Astrocyte of the cerebellum (primary cell): ENCODE data around the gene PCDHGB2.
A peak's percentile ranks its signal among the peaks of the same experiment; 100 is the strongest.
"Not testable (repeated sequence)": the region's sequence is repeated elsewhere in the genome, so short reads cannot be mapped to it uniquely, and the experiment has no call there.

Experiments
- DNase-seq: peaks from one replicate; pipeline ENCODE4 v3.0.0-alpha.2; 2011; ENCODE audit warnings: low read depth
- H3K4me3 ChIP-seq: 2 replicates; pipeline ENCODE4 v1.5.1; 2011; ENCODE audit warnings: mild to moderate bottlenecking, low read depth, low read length, moderate library complexity
- in situ Hi-C: cut with HindIII; loops from 2 replicates; pipeline ENCODE4 v1.10.0; 2017; ENCODE audit warnings: low sequenced_read_pairs
- TF ChIP-seq, protein P1 (sequence below): IDR thresholded peaks from 2 replicates; pipeline ENCODE4 v1.5.1; 2012; ENCODE audit warnings: low read length, low read depth, moderate library complexity, mild to moderate bottlenecking; ENCODE audit errors: missing control alignments

PCDHGB2 gene

DNA sequence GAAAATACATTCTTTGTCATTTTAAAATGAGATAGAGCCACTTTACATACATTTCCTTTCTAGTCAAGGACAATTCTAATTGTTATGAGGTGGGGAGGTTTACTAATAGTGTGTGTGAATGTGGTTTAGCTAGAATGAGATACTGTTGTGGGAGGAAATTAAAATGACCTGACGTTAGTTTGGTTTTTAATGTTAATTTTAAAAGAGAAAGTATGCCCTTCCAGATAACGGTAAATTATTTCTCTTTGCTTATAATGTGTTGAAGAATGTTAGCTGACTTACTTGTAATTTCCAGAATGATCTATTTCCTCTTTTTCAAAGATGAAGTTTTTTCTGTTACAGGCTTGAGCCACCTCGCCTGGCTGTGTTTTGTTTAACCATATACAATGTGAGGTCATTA is 37.5 kb upstream of the PCDHGB2 start:
- H3K4me3 ChIP-seq = no peak overlapping the region
- in situ Hi-C loops = no loop called here
- no peak for DNase-seq
- TF ChIP-seq, protein P1, sequence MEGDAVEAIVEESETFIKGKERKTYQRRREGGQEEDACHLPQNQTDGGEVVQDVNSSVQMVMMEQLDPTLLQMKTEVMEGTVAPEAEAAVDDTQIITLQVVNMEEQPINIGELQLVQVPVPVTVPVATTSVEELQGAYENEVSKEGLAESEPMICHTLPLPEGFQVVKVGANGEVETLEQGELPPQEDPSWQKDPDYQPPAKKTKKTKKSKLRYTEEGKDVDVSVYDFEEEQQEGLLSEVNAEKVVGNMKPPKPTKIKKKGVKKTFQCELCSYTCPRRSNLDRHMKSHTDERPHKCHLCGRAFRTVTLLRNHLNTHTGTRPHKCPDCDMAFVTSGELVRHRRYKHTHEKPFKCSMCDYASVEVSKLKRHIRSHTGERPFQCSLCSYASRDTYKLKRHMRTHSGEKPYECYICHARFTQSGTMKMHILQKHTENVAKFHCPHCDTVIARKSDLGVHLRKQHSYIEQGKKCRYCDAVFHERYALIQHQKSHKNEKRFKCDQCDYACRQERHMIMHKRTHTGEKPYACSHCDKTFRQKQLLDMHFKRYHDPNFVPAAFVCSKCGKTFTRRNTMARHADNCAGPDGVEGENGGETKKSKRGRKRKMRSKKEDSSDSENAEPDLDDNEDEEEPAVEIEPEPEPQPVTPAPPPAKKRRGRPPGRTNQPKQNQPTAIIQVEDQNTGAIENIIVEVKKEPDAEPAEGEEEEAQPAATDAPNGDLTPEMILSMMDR = no peak

GRCh38 chr5:141326088-141326854 is 33.5 kb upstream of the PCDHGB2 start:
- DNase-seq = peak; percentile 20
- peak overlapping the region; percentile 38 for H3K4me3 ChIP-seq
- TF ChIP-seq, protein P1 = peak; percentile 64
- in situ Hi-C loops = no loop called here

GRCh38 chr5:141328231-141328630 is 31.6 kb upstream of the PCDHGB2 start:
- in situ Hi-C loops = no loop called here
- no peak overlapping the region for H3K4me3 ChIP-seq
- TF ChIP-seq, protein P1 = no peak
- no peak for DNase-seq

GRCh38 chr5:141330299-141331080 is 29.3 kb upstream of the PCDHGB2 start, which contains the start of gene PCDHGA1:
PCDHGA1 (plus strand) TSS chr5:141330514.
- DNase-seq = no peak
- H3K4me3 ChIP-seq = peak within 1 kb of the TSS; percentile 22
- in situ Hi-C loops = no loop called here
- TF ChIP-seq, protein P1 = peak; percentile 34

DNA sequence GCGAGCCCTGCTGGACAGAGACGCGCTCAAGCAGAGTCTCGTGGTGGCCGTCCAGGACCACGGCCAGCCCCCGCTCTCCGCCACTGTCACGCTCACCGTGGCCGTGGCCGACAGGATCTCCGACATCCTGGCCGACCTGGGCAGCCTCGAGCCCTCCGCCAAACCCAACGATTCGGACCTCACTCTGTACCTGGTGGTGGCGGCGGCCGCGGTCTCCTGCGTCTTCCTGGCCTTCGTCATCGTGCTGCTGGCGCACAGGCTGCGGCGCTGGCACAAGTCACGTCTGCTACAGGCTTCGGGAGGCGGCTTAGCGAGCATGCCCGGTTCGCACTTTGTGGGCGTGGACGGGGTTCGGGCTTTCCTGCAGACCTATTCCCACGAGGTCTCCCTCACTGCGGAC is 27.2 kb upstream of the PCDHGB2 start:
- in situ Hi-C loops, H3K4me3 ChIP-seq, DNase-seq: not testable (repeated sequence)

GRCh38 chr5:141338538-141339306 is 21.1 kb upstream of the PCDHGB2 start, which contains the start of gene PCDHGA2:
PCDHGA2 (plus strand) TSS chr5:141338760.
- peak; percentile 16 for DNase-seq
- TF ChIP-seq, protein P1 = peak; percentile 44
- in situ Hi-C loops = loop anchor here (5.0 kb wide), 1 partner anchor 49 kb away; the partner anchor contains the start of gene PCDHGB4
- H3K4me3 ChIP-seq = peak within 1 kb of the TSS; percentile 30

DNA sequence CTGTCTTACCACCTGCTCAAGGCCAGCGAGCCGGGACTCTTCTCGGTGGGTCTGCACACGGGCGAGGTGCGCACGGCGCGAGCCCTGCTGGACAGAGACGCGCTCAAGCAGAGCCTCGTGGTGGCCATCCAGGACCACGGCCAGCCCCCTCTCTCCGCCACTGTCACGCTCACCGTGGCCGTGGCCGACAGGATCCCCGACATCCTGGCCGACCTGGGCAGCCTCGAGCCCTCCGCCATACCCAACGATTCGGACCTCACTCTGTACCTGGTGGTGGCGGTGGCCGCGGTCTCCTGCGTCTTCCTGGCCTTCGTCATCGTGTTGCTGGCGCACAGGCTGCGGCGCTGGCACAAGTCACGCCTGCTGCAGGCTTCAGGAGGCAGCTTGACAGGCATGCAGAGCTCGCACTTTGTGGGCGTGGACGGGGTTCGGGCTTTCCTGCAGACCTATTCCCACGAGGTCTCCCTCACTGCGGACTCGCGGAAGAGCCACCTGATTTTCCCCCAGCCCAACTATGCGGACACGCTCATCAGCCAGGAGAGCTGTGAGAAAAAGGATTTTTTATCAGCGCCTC is 18.9 kb upstream of the PCDHGB2 start:
- in situ Hi-C loops = loop anchor here (5.0 kb wide), 1 partner anchor 86 kb away; no protein-coding TSS in a partner anchor
- not testable (repeated sequence) for DNase-seq, H3K4me3 ChIP-seq
